H9 (cell line): Measurements from ENCODE around the gene ACOT13. TPM values are rescaled to one million over a fixed set of nuclear protein-coding genes. Genes with fewer than 3 reads are reported as not detected.

Source experiments
- DNase-seq: peaks from one replicate; pipeline ENCODE4 v3.0.0-alpha.2; 2017
- H2AFZ ChIP-seq: one replicate; pipeline ENCODE4 v1.6.1; 2013; ENCODE audit warnings: mild to moderate bottlenecking, low read length, control low read depth, moderate library complexity
- H2AK5ac ChIP-seq: 2 replicates; pipeline ENCODE4 v1.6.1; 2013; ENCODE audit warnings: low read length, control low read depth, mixed read lengths; ENCODE audit not compliant: insufficient read length
- H2BK120ac ChIP-seq: one replicate; pipeline ENCODE4 v1.6.1; 2013; ENCODE audit warnings: low read depth, mild to moderate bottlenecking, low read length, control low read depth, inconsistent platforms; ENCODE audit not compliant: poor library complexity, severe bottlenecking
- H2BK12ac ChIP-seq: 2 replicates; pipeline ENCODE4 v1.6.1; 2013; ENCODE audit warnings: low read length, control low read depth, mixed read lengths, low read depth; ENCODE audit not compliant: insufficient read length
- H2BK15ac ChIP-seq: 2 replicates; pipeline ENCODE4 v1.6.1; 2013; ENCODE audit warnings: low read depth, low read length, control low read depth
- H2BK20ac ChIP-seq: one replicate; pipeline ENCODE4 v1.6.1; 2013; ENCODE audit warnings: low read depth, mild to moderate bottlenecking, low read length, control low read depth, inconsistent platforms; ENCODE audit not compliant: poor library complexity, severe bottlenecking
- H2BK5ac ChIP-seq: 2 replicates; pipeline ENCODE4 v1.6.1; 2013; ENCODE audit warnings: low read length, control low read depth, mixed read lengths; ENCODE audit not compliant: insufficient read length
- H3K14ac ChIP-seq: 2 replicates; pipeline ENCODE4 v1.6.1; 2013; ENCODE audit warnings: low read length, control low read depth; ENCODE audit not compliant: insufficient read depth
- H3K18ac ChIP-seq: 2 replicates; pipeline ENCODE4 v1.6.1; 2013; ENCODE audit warnings: low read depth, mild to moderate bottlenecking, mixed read lengths, low read length, control low read depth; ENCODE audit not compliant: insufficient read length
- H3K23ac ChIP-seq: 2 replicates; pipeline ENCODE4 v1.6.1; 2013; ENCODE audit warnings: low read length, control low read depth, mixed read lengths, low read depth; ENCODE audit not compliant: insufficient read length
- H3K23me2 ChIP-seq: 2 replicates; pipeline ENCODE4 v1.6.1; 2013; ENCODE audit warnings: low read depth, mild to moderate bottlenecking, mixed read lengths, low read length, control low read depth; ENCODE audit not compliant: insufficient read length, poor library complexity, severe bottlenecking
- H3K27ac ChIP-seq: 2 replicates; pipeline ENCODE4 v1.5.1; 2013; ENCODE audit warnings: low read length, control low read depth, mixed read lengths, low read depth; ENCODE audit not compliant: insufficient read length
- H3K27me3 ChIP-seq: 2 replicates; pipeline ENCODE4 v1.6.1; 2013; ENCODE audit warnings: low read length, control low read depth, inconsistent platforms; ENCODE audit not compliant: insufficient read depth
- H3K4ac ChIP-seq: 2 replicates; pipeline ENCODE4 v1.6.1; 2013; ENCODE audit warnings: low read depth, mild to moderate bottlenecking, control low read depth, inconsistent platforms, low read length, moderate library complexity
- H3K4me1 ChIP-seq: 2 replicates; pipeline ENCODE4 v1.6.1; 2013; ENCODE audit warnings: low read length, control low read depth, inconsistent platforms; ENCODE audit not compliant: insufficient read depth
- H3K4me2 ChIP-seq: 2 replicates; pipeline ENCODE4 v1.6.1; 2013; ENCODE audit warnings: low read length, control low read depth, mixed read lengths; ENCODE audit not compliant: insufficient read length, insufficient read depth
- H3K56ac ChIP-seq: 2 replicates; pipeline ENCODE4 v1.6.1; 2013; ENCODE audit warnings: low read depth, mild to moderate bottlenecking, mixed read lengths, low read length, control low read depth; ENCODE audit not compliant: insufficient read length
- H3K79me1 ChIP-seq: 2 replicates; pipeline ENCODE4 v1.6.1; 2013; ENCODE audit warnings: low read depth, mild to moderate bottlenecking, moderate library complexity, low read length, control low read depth, inconsistent platforms; ENCODE audit not compliant: insufficient read depth, poor library complexity, severe bottlenecking
- H3K79me2 ChIP-seq: 2 replicates; pipeline ENCODE4 v1.6.1; 2013; ENCODE audit warnings: low read length, control low read depth, inconsistent platforms; ENCODE audit not compliant: insufficient read depth
- H3K9ac ChIP-seq: 2 replicates; pipeline ENCODE4 v1.6.1; 2013; ENCODE audit warnings: low read length, control low read depth, mixed read lengths; ENCODE audit not compliant: insufficient read length; ENCODE audit errors: extremely low read depth
- H3K9me3 ChIP-seq: one replicate; pipeline ENCODE4 v1.6.1; 2013; ENCODE audit warnings: low read depth, low read length, inconsistent platforms; ENCODE audit not compliant: control insufficient read depth
- H3T11ph ChIP-seq: one replicate; pipeline ENCODE4 v1.6.1; 2013; ENCODE audit warnings: mild to moderate bottlenecking, low read length, control low read depth, inconsistent platforms
- H4K20me1 ChIP-seq: one replicate; pipeline ENCODE4 v1.6.1; 2013; ENCODE audit not compliant: control insufficient read depth, insufficient read length, insufficient read depth
- H4K5ac ChIP-seq: 2 replicates; pipeline ENCODE4 v1.6.1; 2013; ENCODE audit warnings: low read depth, mild to moderate bottlenecking, mixed read lengths, low read length, control low read depth; ENCODE audit not compliant: insufficient read length
- H4K8ac ChIP-seq: replicated peaks from 2 replicates; pipeline ENCODE4 v1.6.1; 2013; ENCODE audit warnings: low read length, control low read depth, mixed read lengths, low read depth; ENCODE audit not compliant: insufficient read length
- H4K91ac ChIP-seq: 2 replicates; pipeline ENCODE4 v1.6.1; 2013; ENCODE audit warnings: low read depth, mild to moderate bottlenecking, moderate library complexity, mixed read lengths, low read length, control low read depth; ENCODE audit not compliant: insufficient read length
- H3K27ac Mint-ChIP-seq, 3 experiments: 2 replicates in 2 of 3; 3 replicates in 1 of 3; pipeline ENCODE4 v1.8.0; 2020 to 2021; ENCODE audit warnings: mixed read lengths in 3 of 3, mild to moderate bottlenecking in 1 of 3, moderate library complexity in 1 of 3
- H3K27me3 Mint-ChIP-seq: 2 replicates; pipeline ENCODE4 v1.8.0; 2021; ENCODE audit warnings: low read depth, mild to moderate bottlenecking, moderate library complexity, mixed read lengths
- H3K36me3 Mint-ChIP-seq, 3 experiments: 2 replicates in 2 of 3; 3 replicates in 1 of 3; pipeline ENCODE4 v1.8.0; 2020 to 2021; ENCODE audit warnings: low read depth in 3 of 3, mixed read lengths in 3 of 3; ENCODE audit not compliant: insufficient read depth in 1 of 3
- H3K4me1 Mint-ChIP-seq, 2 experiments: 2 replicates each; pipeline ENCODE4 v1.8.0; 2020; ENCODE audit warnings: mixed read lengths in 2 of 2
- H3K4me3 Mint-ChIP-seq, 2 experiments: 2 replicates in 1 of 2; 3 replicates in 1 of 2; pipeline ENCODE4 v1.8.0; 2020 to 2021; ENCODE audit warnings: mild to moderate bottlenecking in 2 of 2, mixed read lengths in 2 of 2, moderate library complexity in 1 of 2
- H3K9me3 Mint-ChIP-seq, 2 experiments: 2 replicates in 1 of 2; 3 replicates in 1 of 2; pipeline ENCODE4 v1.8.0; 2020; ENCODE audit warnings: mild to moderate bottlenecking in 2 of 2, mixed read lengths in 2 of 2, moderate library complexity in 1 of 2
- WGBS: extraction: QIAGEN DNeasy Blood & Tissue Kit; methylation state at CpG from one replicate; pipeline ENCODE4 v1.1.7; 2013; ENCODE audit warnings: missing lambda C conversion rate, low lambda C conversion rate, mixed read lengths; ENCODE audit not compliant: insufficient read length; ENCODE audit errors: extremely low coverage; 5-methylcytosine and 5-hydroxymethylcytosine counted together
- total RNA-seq: library from RNA; stranded (reverse); gene quantifications from 2 replicates; pipeline ENCODE4 v1.2.1, GENCODE V29; 2021
- TF ChIP-seq, protein P1 (sequence below): fragments of 200-600 bp; sonication (generic); conservative IDR thresholded peaks from 3 replicates; pipeline ENCODE4 v1.8.0; 2021; ENCODE audit warnings: antibody characterized with exemption, mild to moderate bottlenecking

Gene ACOT13
- total RNA-seq, 1 experiment from 2014 or later: 38.0 TPM

DNA sequence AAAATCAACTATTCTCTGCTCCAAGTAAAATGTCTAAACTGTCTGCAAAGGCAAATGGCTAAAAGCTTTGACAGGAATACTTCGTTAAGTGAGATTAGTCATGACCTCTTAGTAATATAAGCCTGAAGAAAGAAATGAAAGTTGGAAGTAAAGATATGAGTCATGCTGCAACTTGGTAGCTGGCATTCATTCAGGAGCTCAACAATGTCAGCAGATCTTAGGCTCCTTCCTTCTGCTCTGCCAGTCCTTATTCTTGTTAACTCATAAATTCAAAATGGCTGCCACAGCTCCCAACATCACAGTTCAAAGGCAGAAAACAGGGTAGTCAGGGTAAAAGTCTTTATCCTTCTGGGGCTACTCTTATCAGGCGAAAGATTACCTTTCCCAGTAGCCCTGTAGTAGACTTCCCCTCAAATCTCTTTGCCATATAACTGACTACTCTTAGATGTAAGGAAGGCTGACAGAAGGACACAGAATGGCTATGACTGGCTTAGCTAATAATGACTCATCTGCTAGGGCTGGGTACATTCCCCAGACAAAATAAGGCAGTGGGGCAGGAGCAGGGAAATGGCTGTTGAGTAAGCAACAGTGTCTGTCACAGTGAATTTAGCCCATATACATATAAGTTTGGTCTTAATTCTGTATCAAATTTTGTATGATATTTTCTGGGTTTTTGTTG lies 76.5 kb downstream of the ACOT13 start:
- no peaks in the 10 kb centered on the region for H4K20me1 ChIP-seq
- H2BK120ac ChIP-seq: no peak overlapping the region
- H3K4me1 ChIP-seq: no peaks in the 10 kb centered on the region
- no peaks in the 10 kb centered on the region for H3K9me3 ChIP-seq
- H2BK5ac ChIP-seq: no peak overlapping the region
- H3K9ac ChIP-seq: no peak overlapping the region
- no peak overlapping the region for H3K4ac ChIP-seq
- Mint-ChIP-seq H3K27me3 (no peaks in the 10 kb centered on the region; the same call in 1 of the 2 replicates), H3K4me3 (no peak overlapping the region), H3K27ac (no peak overlapping the region), H3K9me3 (no peaks in the 10 kb centered on the region), H3K4me1 (no peaks in the 10 kb centered on the region), H3K36me3 (no peaks in the 10 kb centered on the region)
- no peak overlapping the region for H3T11ph ChIP-seq
- H3K79me1 ChIP-seq: no peaks in the 10 kb centered on the region
- peak overlapping the region; percentile 11 for H2AFZ ChIP-seq
- H3K56ac ChIP-seq: no peak overlapping the region
- H4K8ac ChIP-seq: no peak overlapping the region
- H4K91ac ChIP-seq: no peak overlapping the region
- no peak overlapping the region for H2BK12ac ChIP-seq
- H3K27me3 ChIP-seq: no peaks in the 10 kb centered on the region
- H2BK15ac ChIP-seq: no peak overlapping the region
- no peak overlapping the region for H2BK20ac ChIP-seq
- H3K27ac ChIP-seq: no peak overlapping the region
- WGBS: no CpG with 5 or more reads among the region's 2 CpGs
- H3K79me2 ChIP-seq: no peaks in the 10 kb centered on the region
- no peaks in the 10 kb centered on the region for H3K23me2 ChIP-seq
- TF ChIP-seq, protein P1, sequence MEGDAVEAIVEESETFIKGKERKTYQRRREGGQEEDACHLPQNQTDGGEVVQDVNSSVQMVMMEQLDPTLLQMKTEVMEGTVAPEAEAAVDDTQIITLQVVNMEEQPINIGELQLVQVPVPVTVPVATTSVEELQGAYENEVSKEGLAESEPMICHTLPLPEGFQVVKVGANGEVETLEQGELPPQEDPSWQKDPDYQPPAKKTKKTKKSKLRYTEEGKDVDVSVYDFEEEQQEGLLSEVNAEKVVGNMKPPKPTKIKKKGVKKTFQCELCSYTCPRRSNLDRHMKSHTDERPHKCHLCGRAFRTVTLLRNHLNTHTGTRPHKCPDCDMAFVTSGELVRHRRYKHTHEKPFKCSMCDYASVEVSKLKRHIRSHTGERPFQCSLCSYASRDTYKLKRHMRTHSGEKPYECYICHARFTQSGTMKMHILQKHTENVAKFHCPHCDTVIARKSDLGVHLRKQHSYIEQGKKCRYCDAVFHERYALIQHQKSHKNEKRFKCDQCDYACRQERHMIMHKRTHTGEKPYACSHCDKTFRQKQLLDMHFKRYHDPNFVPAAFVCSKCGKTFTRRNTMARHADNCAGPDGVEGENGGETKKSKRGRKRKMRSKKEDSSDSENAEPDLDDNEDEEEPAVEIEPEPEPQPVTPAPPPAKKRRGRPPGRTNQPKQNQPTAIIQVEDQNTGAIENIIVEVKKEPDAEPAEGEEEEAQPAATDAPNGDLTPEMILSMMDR: no peak
- H3K18ac ChIP-seq: no peak overlapping the region
- no peak overlapping the region for H4K5ac ChIP-seq
- no peak overlapping the region for H2AK5ac ChIP-seq
- H3K14ac ChIP-seq: no peak overlapping the region
- H3K4me2 ChIP-seq: no peak overlapping the region
- DNase-seq: no peak
- H3K23ac ChIP-seq: no peak overlapping the region
